ENCODE measurements around the gene ARHGEF5. TPM values are rescaled to one million over a fixed set of nuclear protein-coding genes. Genes with fewer than 3 reads are reported as not detected.
"Not testable (repeated sequence)": the region's sequence is repeated elsewhere in the genome, so short reads cannot be mapped to it uniquely, and the experiment has no call there.

ARHGEF5 gene
- total and polyA plus RNA-seq, 9 of the 15 experiments (the other 6 are each of a cell fraction or from before 2014, with no cell fraction given): 0.03 to 0.49 (median 0.10) TPM; not detected in 1

DNA sequence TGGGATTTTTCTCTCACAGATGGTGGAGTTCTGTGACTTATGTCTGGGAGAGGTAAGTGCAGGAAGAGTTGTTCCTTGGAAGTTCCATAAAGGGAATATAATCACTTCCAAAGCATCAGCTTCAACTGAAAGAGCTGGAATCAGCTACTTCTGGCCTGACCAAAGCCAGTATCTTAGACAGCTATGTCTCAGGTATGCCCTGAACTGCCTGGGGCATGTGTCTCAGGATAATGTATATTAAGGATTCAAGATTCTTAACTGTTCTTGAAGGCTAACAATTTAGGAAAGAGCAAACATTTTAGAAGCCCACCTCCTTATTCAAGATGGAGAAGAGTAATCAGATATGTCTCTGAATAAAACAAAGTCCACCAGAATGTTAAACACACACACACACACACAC, 60.7 kb downstream of the ARHGEF5 start:
- ChIA-PET CTCF (ENCODE audit: low intra/inter-chr PET ratio) (no interaction called here), POLR2A (interaction anchor here (1.0 kb wide), 1 partner anchor 17 kb away, joined by 4 read pairs; no protein-coding TSS in a partner anchor)
- TF ChIP-seq ZNF707 (CRISPR knock-in tag; conservative IDR thresholded peaks at IDR 0.05): no peak
- in situ Hi-C loops (cut with MboI): no loop called here
- H4K20me1 ChIP-seq (replicated peaks; ENCODE audit: control insufficient read depth, insufficient read depth, low read length): no peaks in the 10 kb centered on the region
- H3K36me3 ChIP-seq (ENCODE audit: control insufficient read depth, insufficient read depth, low read length): no peaks in the 10 kb centered on the region
- H3K4me3 ChIP-seq: no peak overlapping the region
- H3K9ac ChIP-seq (ENCODE audit: insufficient read depth in 1 of 2, low read depth in 2 of 2, low read length in 2 of 2): no peak overlapping the region
- BruUV-seq (replicated peaks): no TSS peak
- H2AFZ ChIP-seq (ENCODE audit: low read depth, low read length): no peak overlapping the region
- ATAC-seq (no peak), FAIRE-seq (no peak), DNase-seq (ENCODE audit: extremely low read depth in 1 of 4, low spot score in 3 of 4) (no peak)
- no peaks in the 10 kb centered on the region for H3K9me1 ChIP-seq (ENCODE audit: control insufficient read depth, insufficient read depth, low read length)
- no peak overlapping the region for H3K4me2 ChIP-seq (ENCODE audit: insufficient read depth, low read length)
- no peaks in the 10 kb centered on the region for H3K79me2 ChIP-seq (ENCODE audit: control insufficient read depth, insufficient read depth, low read length)
- no peaks in the 10 kb centered on the region for H3K9me3 ChIP-seq (replicated peaks; ENCODE audit: control insufficient read depth, insufficient read depth, low read depth, low read length)
- no peaks in the 10 kb centered on the region for H3K27me3 ChIP-seq (ENCODE audit: control insufficient read depth in 2 of 2, insufficient read depth in 2 of 2, low read length in 2 of 2)
- intact Hi-C loops (cut with micrococcal nuclease): no loop called here
- H3K4me1 ChIP-seq (replicated peaks in 1 of 2; ENCODE audit: control insufficient read depth in 2 of 2, insufficient read depth in 2 of 2, low read length in 2 of 2): no peaks in the 10 kb centered on the region
- H3K27ac ChIP-seq (ENCODE audit: extremely low read depth, low read depth, low read length): no peak overlapping the region

DNA sequence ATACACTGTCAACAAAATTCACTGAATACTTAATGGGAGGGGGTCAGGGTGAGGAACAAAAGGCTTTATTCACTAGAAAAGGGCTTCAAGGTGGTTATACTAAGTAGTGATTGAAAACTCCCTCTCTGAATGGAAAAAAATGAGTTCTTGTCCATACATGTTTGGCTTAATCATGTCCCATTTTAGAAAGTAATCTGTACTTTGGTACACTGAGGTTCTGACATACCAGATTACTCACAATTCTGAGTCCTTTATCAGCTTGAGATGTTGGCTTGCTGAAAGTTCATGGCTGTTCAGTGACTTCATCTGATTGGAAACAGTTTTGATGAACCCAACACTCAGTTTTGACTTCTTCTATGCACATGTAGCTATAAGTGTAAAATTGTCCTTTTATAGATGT, 61.1 kb downstream of the ARHGEF5 start:
- in situ Hi-C loops (cut with MboI) (no loop called here), intact Hi-C loops (cut with micrococcal nuclease) (no loop called here)
- ChIA-PET POLR2A (no interaction called here), CTCF (ENCODE audit: low intra/inter-chr PET ratio) (no interaction called here)
- no peaks in the 10 kb centered on the region for H3K36me3 ChIP-seq (ENCODE audit: control insufficient read depth, insufficient read depth, low read length)
- H3K27me3 ChIP-seq (ENCODE audit: control insufficient read depth in 2 of 2, insufficient read depth in 2 of 2, low read length in 2 of 2): no peaks in the 10 kb centered on the region
- DNase-seq (ENCODE audit: extremely low read depth in 1 of 4, low spot score in 3 of 4) (no peak), FAIRE-seq (no peak), ATAC-seq (no peak)
- no peaks in the 10 kb centered on the region for H3K9me1 ChIP-seq (ENCODE audit: control insufficient read depth, insufficient read depth, low read length)
- no peak overlapping the region for H2AFZ ChIP-seq (ENCODE audit: low read depth, low read length)
- H4K20me1 ChIP-seq (replicated peaks; ENCODE audit: control insufficient read depth, insufficient read depth, low read length): no peaks in the 10 kb centered on the region
- no TSS peak for BruUV-seq (replicated peaks)
- TF ChIP-seq SIRT6 (IDR thresholded peaks at IDR 0.05; ENCODE audit: low read depth, low read length): no peak
- TF ChIP-seq ZNF395 (CRISPR knock-in tag; IDR thresholded peaks at IDR 0.05): no peak
- TF ChIP-seq, protein P1, sequence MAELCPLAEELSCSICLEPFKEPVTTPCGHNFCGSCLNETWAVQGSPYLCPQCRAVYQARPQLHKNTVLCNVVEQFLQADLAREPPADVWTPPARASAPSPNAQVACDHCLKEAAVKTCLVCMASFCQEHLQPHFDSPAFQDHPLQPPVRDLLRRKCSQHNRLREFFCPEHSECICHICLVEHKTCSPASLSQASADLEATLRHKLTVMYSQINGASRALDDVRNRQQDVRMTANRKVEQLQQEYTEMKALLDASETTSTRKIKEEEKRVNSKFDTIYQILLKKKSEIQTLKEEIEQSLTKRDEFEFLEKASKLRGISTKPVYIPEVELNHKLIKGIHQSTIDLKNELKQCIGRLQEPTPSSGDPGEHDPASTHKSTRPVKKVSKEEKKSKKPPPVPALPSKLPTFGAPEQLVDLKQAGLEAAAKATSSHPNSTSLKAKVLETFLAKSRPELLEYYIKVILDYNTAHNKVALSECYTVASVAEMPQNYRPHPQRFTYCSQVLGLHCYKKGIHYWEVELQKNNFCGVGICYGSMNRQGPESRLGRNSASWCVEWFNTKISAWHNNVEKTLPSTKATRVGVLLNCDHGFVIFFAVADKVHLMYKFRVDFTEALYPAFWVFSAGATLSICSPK (IDR thresholded peaks at IDR 0.05; ENCODE audit: borderline replicate concordance): no peak
- H3K4me3 ChIP-seq: no peak overlapping the region
- no peaks in the 10 kb centered on the region for H3K4me1 ChIP-seq (replicated peaks in 1 of 2; ENCODE audit: control insufficient read depth in 2 of 2, insufficient read depth in 2 of 2, low read length in 2 of 2)
- no peak overlapping the region for H3K9ac ChIP-seq (ENCODE audit: insufficient read depth in 1 of 2, low read depth in 2 of 2, low read length in 2 of 2)
- H3K4me2 ChIP-seq (ENCODE audit: insufficient read depth, low read length): no peak overlapping the region
- no peaks in the 10 kb centered on the region for H3K79me2 ChIP-seq (ENCODE audit: control insufficient read depth, insufficient read depth, low read length)
- no peak overlapping the region for H3K27ac ChIP-seq (ENCODE audit: extremely low read depth, low read depth, low read length)
- no peaks in the 10 kb centered on the region for H3K9me3 ChIP-seq (replicated peaks; ENCODE audit: control insufficient read depth, insufficient read depth, low read depth, low read length)

GRCh38 chr7:144418931-144419330, 63.7 kb downstream of the ARHGEF5 start:
- H3K79me2 ChIP-seq (ENCODE audit: control insufficient read depth, insufficient read depth, low read length); H3K4me1 ChIP-seq (replicated peaks in 1 of 2; ENCODE audit: control insufficient read depth in 2 of 2, insufficient read depth in 2 of 2, low read length in 2 of 2); H3K9me3 ChIP-seq (replicated peaks; ENCODE audit: control insufficient read depth, insufficient read depth, low read depth, low read length); FAIRE-seq; BruUV-seq (replicated peaks); H3K4me3 ChIP-seq; intact Hi-C loops (cut with micrococcal nuclease); H3K36me3 ChIP-seq (ENCODE audit: control insufficient read depth, insufficient read depth, low read length); H4K20me1 ChIP-seq (replicated peaks; ENCODE audit: control insufficient read depth, insufficient read depth, low read length); H3K27ac ChIP-seq (ENCODE audit: extremely low read depth, low read depth, low read length); H2AFZ ChIP-seq (ENCODE audit: low read depth, low read length); H3K9ac ChIP-seq (ENCODE audit: insufficient read depth in 1 of 2, low read depth in 2 of 2, low read length in 2 of 2); DNase-seq (ENCODE audit: extremely low read depth in 1 of 4, low spot score in 3 of 4); ATAC-seq; CTCF ChIA-PET (ENCODE audit: low intra/inter-chr PET ratio); in situ Hi-C loops (cut with MboI); H3K4me2 ChIP-seq (ENCODE audit: insufficient read depth, low read length); POLR2A ChIA-PET; H3K27me3 ChIP-seq (ENCODE audit: control insufficient read depth in 2 of 2, insufficient read depth in 2 of 2, low read length in 2 of 2); H3K9me1 ChIP-seq (ENCODE audit: control insufficient read depth, insufficient read depth, low read length): not testable (repeated sequence)
- WGBS (ENCODE audit: insufficient coverage, low coverage, missing lambda C conversion rate): 0% methylated on average over 4 of the region's 4 CpGs
